NT2/D1 (cell line): ENCODE data around the gene ATP5F1A.
"Not testable (repeated sequence)": the region's sequence is repeated elsewhere in the genome, so short reads cannot be mapped to it uniquely, and the experiment has no call there.

Experiments
- DNase-seq: peaks from one replicate; pipeline ENCODE4 v3.0.0-alpha.2; 2011; ENCODE audit warnings: low read depth, low spot score
- H3K27me3 ChIP-seq: 2 replicates; pipeline ENCODE4 v1.6.0; 2011; ENCODE audit warnings: mild to moderate bottlenecking; ENCODE audit not compliant: insufficient read length, insufficient read depth
- H3K36me3 ChIP-seq: 2 replicates; pipeline ENCODE4 v1.6.1; 2011; ENCODE audit warnings: mild to moderate bottlenecking, low read length, mixed read lengths; ENCODE audit not compliant: insufficient read depth, insufficient read length
- H3K4me1 ChIP-seq: 2 replicates; pipeline ENCODE4 v1.5.1; 2011; ENCODE audit not compliant: insufficient read depth, insufficient read length
- H3K4me3 ChIP-seq: 2 replicates; pipeline ENCODE4 v1.5.1; 2011; ENCODE audit warnings: low read depth; ENCODE audit not compliant: insufficient read length
- H3K9ac ChIP-seq: 2 replicates; pipeline ENCODE4 v1.6.0; 2011; ENCODE audit warnings: low read depth; ENCODE audit not compliant: insufficient read length
- H3K9me3 ChIP-seq: 2 replicates; pipeline ENCODE4 v1.5.1; 2011; ENCODE audit warnings: mild to moderate bottlenecking, low read length; ENCODE audit not compliant: insufficient read depth
- SUZ12 ChIP-seq: IDR thresholded peaks from 2 replicates; pipeline ENCODE4 v1.6.1; 2011; ENCODE audit not compliant: insufficient read length, insufficient read depth; ENCODE audit errors: extremely low read depth
- YY1 ChIP-seq: IDR thresholded peaks from 2 replicates; pipeline ENCODE4 v1.6.1; 2011; ENCODE audit not compliant: insufficient read length, insufficient read depth
- ZNF274 ChIP-seq: IDR thresholded peaks from 2 replicates; pipeline ENCODE4 v1.6.1; 2011; ENCODE audit warnings: mild to moderate bottlenecking, low read depth, low read length

ATP5F1A gene

GRCh38 chr18:46051731-46052461 is 46.2 kb downstream of the ATP5F1A start:
- H3K9ac ChIP-seq, result no peak overlapping the region
- no peak overlapping the region for H3K4me3 ChIP-seq
- DNase-seq, result no peak
- no peak for TF ChIP-seq SUZ12
- TF ChIP-seq ZNF274, result no peak
- TF ChIP-seq YY1, result no peak
- no peaks in the 10 kb centered on the region for H3K4me1 ChIP-seq
- no peaks in the 10 kb centered on the region for H3K27me3 ChIP-seq
- no peaks in the 10 kb centered on the region for H3K9me3 ChIP-seq
- H3K36me3 ChIP-seq, result no peaks in the 10 kb centered on the region

GRCh38 chr18:46050268-46050667 is 47.8 kb downstream of the ATP5F1A start:
- no peaks in the 10 kb centered on the region for H3K4me1 ChIP-seq
- H3K9me3 ChIP-seq, result no peaks in the 10 kb centered on the region
- no peaks in the 10 kb centered on the region for H3K27me3 ChIP-seq
- TF ChIP-seq ZNF274 (no peak), YY1 (no peak), SUZ12 (no peak)
- no peak for DNase-seq
- H3K9ac ChIP-seq, result no peak overlapping the region
- H3K36me3 ChIP-seq, result no peaks in the 10 kb centered on the region
- no peak overlapping the region for H3K4me3 ChIP-seq

- H3K9ac ChIP-seq, result no peak overlapping the region
- DNase-seq, result no peak
- no peaks in the 10 kb centered on the region for H3K27me3 ChIP-seq
- H3K36me3 ChIP-seq, result no peaks in the 10 kb centered on the region
- H3K4me3 ChIP-seq, result no peak overlapping the region
- no peaks in the 10 kb centered on the region for H3K9me3 ChIP-seq
- no peaks in the 10 kb centered on the region for H3K4me1 ChIP-seq
- TF ChIP-seq YY1 (no peak), ZNF274 (no peak), SUZ12 (no peak)
Measured at GRCh38 chr18:46048641-46049040, 49.5 kb downstream of the ATP5F1A start.

DNA sequence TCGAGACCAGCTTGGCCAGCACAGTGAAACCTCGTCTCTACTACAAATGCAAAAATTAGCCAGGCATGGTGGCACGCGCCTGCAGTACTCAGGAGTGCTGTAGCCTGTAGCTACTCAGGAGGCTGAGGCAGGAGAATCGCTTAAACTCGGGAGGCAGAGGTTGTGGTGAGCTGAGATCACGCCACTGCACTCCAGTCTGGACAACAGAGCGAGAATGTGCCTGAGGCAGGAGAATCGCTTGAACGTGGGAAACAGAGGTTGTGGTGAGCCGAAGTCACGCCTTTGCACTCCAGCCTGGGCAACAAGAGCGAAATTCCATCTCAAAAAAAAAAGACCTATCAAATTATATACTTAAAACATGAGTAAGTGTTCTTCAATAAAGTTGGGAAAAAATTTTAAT is 50.7 kb downstream of the ATP5F1A start:
- H3K9ac ChIP-seq, H3K27me3 ChIP-seq, H3K4me1 ChIP-seq, DNase-seq, H3K36me3 ChIP-seq, H3K4me3 ChIP-seq, H3K9me3 ChIP-seq: not testable (repeated sequence)

- Histone ChIP-seq H3K4me3 (no peak overlapping the region), H3K9me3 (no peaks in the 10 kb centered on the region), H3K4me1 (no peaks in the 10 kb centered on the region), H3K27me3 (no peaks in the 10 kb centered on the region), H3K36me3 (no peaks in the 10 kb centered on the region), H3K9ac (no peak overlapping the region)
- no peak for DNase-seq
- TF ChIP-seq YY1, result no peak
- no peak for TF ChIP-seq SUZ12
- TF ChIP-seq ZNF274, result no peak
Measured at GRCh38 chr18:46046688-46047087, 51.4 kb downstream of the ATP5F1A start.

GRCh38 chr18:46046126-46046525 is 52.0 kb downstream of the ATP5F1A start:
- TF ChIP-seq ZNF274 (no peak), SUZ12 (no peak)
- Histone ChIP-seq H3K4me3 (no peak overlapping the region), H3K9me3 (no peaks in the 10 kb centered on the region), H3K36me3 (no peaks in the 10 kb centered on the region), H3K27me3 (no peaks in the 10 kb centered on the region), H3K9ac (no peak overlapping the region), H3K4me1 (no peaks in the 10 kb centered on the region)
- DNase-seq, result no peak

- Histone ChIP-seq H3K9ac (no peak overlapping the region), H3K9me3 (no peaks in the 10 kb centered on the region), H3K36me3 (peaks cover 11% of the 10 kb centered on the region), H3K4me1 (no peaks in the 10 kb centered on the region), H3K4me3 (no peak overlapping the region), H3K27me3 (no peaks in the 10 kb centered on the region)
- DNase-seq, result no peak
- TF ChIP-seq SUZ12, result no peak
- no peak for TF ChIP-seq YY1
- TF ChIP-seq ZNF274, result no peak
Measured at GRCh38 chr18:46042571-46043123, 55.4 kb downstream of the ATP5F1A start.
